T-helper 1 cell (primary cell): ENCODE measurements around the gene FSD1.
"Not testable (repeated sequence)": the region's sequence is repeated elsewhere in the genome, so short reads cannot be mapped to it uniquely, and the experiment has no call there.

Experiments
- DNase-seq, 5 donors: peaks; one replicate each; pipeline ENCODE4 v3.0.0-alpha.2; 2012 to 2020

The FSD1 gene

GRCh38 chr19:4284974-4285373 is 19.4 kb upstream of the FSD1 start:
- no peak for DNase-seq

GRCh38 chr19:4286141-4286540 is 18.3 kb upstream of the FSD1 start:
- DNase-seq: not testable (repeated sequence)

- DNase-seq: no peak
Observed at GRCh38 chr19:4288091-4288777, 16.2 kb upstream of the FSD1 start.

GRCh38 chr19:4291184-4291732 is 13.1 kb upstream of the FSD1 start:
- DNase-seq: no peak

- no peak for DNase-seq
Observed at GRCh38 chr19:4292515-4292914, 11.9 kb upstream of the FSD1 start.

GRCh38 chr19:4294389-4294788 is 10.0 kb upstream of the FSD1 start:
- DNase-seq: no peak

- no peak for DNase-seq
Observed at GRCh38 chr19:4295972-4296771, 8.2 kb upstream of the FSD1 start.

- no peak for DNase-seq
Observed at GRCh38 chr19:4297901-4298809, 6.2 kb upstream of the FSD1 start.

GRCh38 chr19:4298810-4299550 is 5.4 kb upstream of the FSD1 start:
- DNase-seq: no peak

GRCh38 chr19:4300589-4300988 is 3.8 kb upstream of the FSD1 start:
- DNase-seq: no peak

- no peak for DNase-seq
Observed at GRCh38 chr19:4301590-4302242, 2.7 kb upstream of the FSD1 start.

- DNase-seq: no peak
Observed at GRCh38 chr19:4302243-4302640, 2.2 kb upstream of the FSD1 start, which contains the start of gene TMIGD2. TSS of gene TMIGD2 (minus strand) at chr19:4302389. CDS start at chr19:4302385, 4 bp downstream.

- DNase-seq: no peak
Observed at GRCh38 chr19:4303819-4304537, 420 bp upstream of the FSD1 start.

GRCh38 chr19:4305257-4305612 is 837 bp downstream of the FSD1 start:
- DNase-seq: no peak

- no peak for DNase-seq
Observed at GRCh38 chr19:4305659-4306058, 1.3 kb downstream of the FSD1 start.

- no peak for DNase-seq
Observed at GRCh38 chr19:4310247-4311121, 6.1 kb downstream of the FSD1 start.

- DNase-seq: no peak
Observed at GRCh38 chr19:4313847-4314490, 9.6 kb downstream of the FSD1 start.

- DNase-seq: no peak
Observed at GRCh38 chr19:4316956-4317355, 12.6 kb downstream of the FSD1 start.

- DNase-seq: no peak
Observed at GRCh38 chr19:4318460-4318859, 14.1 kb downstream of the FSD1 start.
